CD14-positive monocyte (primary cell): ENCODE measurements around the gene POLR2J2. TPM values are rescaled to one million over a fixed set of nuclear protein-coding genes. Genes with fewer than 3 reads are reported as not detected.
"Not testable (repeated sequence)": the region's sequence is repeated elsewhere in the genome, so short reads cannot be mapped to it uniquely, and the experiment has no call there.

Experiments
- DNase-seq, 3 donors: peaks; one replicate each; pipeline ENCODE4 v3.0.0-alpha.2; 2011 to 2022
- H2AFZ ChIP-seq: 2 replicates; pipeline ENCODE4 v1.6.0; 2012; ENCODE audit warnings: mild to moderate bottlenecking, low read depth, low read length, inconsistent platforms; ENCODE audit not compliant: insufficient read depth, poor library complexity, severe bottlenecking
- H3K27ac ChIP-seq, 2 donors: 1 replicate in 1 of 2; 2 replicates in 1 of 2; pipeline ENCODE4 v1.5.1; 2012 to 2013; ENCODE audit warnings: low read length in 2 of 2, control low read depth in 1 of 2, inconsistent platforms in 1 of 2, low read depth in 1 of 2, mild to moderate bottlenecking in 1 of 2
- H3K27me3 ChIP-seq, 2 donors: one replicate each; pipeline versions ENCODE4 v1.6.0 to v1.6.1; 2011 to 2013; ENCODE audit warnings: low read length in 2 of 2; ENCODE audit not compliant: control insufficient read depth in 2 of 2, insufficient read depth in 2 of 2
- H3K36me3 ChIP-seq, 2 donors: replicated peaks in 1 of 2; 1 replicate in 1 of 2; 2 replicates in 1 of 2; pipeline versions ENCODE4 v1.5.1 to v1.6.1; 2012 to 2013; ENCODE audit warnings: low read length in 2 of 2, control low read depth in 1 of 2, inconsistent platforms in 1 of 2, mild to moderate bottlenecking in 1 of 2; ENCODE audit not compliant: insufficient read depth in 2 of 2, control insufficient read depth in 1 of 2
- H3K4me1 ChIP-seq, 2 donors: 1 replicate in 1 of 2; 2 replicates in 1 of 2; pipeline versions ENCODE4 v1.5.1 to v1.6.1; 2012 to 2013; ENCODE audit warnings: low read length in 2 of 2, control low read depth in 1 of 2, inconsistent platforms in 1 of 2, mild to moderate bottlenecking in 1 of 2, moderate library complexity in 1 of 2; ENCODE audit not compliant: insufficient read depth in 2 of 2, control insufficient read depth in 1 of 2
- H3K4me2 ChIP-seq: replicated peaks from 2 replicates; pipeline ENCODE3; 2012; ENCODE audit warnings: low read length, moderate library complexity, mild to moderate bottlenecking; ENCODE audit not compliant: poor library complexity, severe bottlenecking; ENCODE audit errors: extremely low read depth
- H3K4me3 ChIP-seq, 3 experiments: fragments of 200-600 bp in 1 of 3; sonication (generic) in 1 of 3; replicated peaks in 1 of 3; 1 replicate in 2 of 3; 2 replicates in 1 of 3; pipeline ENCODE4 v1.5.1; 2011 to 2013; ENCODE audit warnings: low read length in 3 of 3, mild to moderate bottlenecking in 3 of 3, control low read depth in 2 of 3, low read depth in 2 of 3, inconsistent platforms in 1 of 3, moderate library complexity in 1 of 3
- H3K79me2 ChIP-seq: 2 replicates; pipeline ENCODE4 v1.6.0; 2012; ENCODE audit warnings: mild to moderate bottlenecking, control low read depth, inconsistent platforms, low read length, moderate library complexity; ENCODE audit not compliant: insufficient read depth
- H3K9ac ChIP-seq: 2 replicates; pipeline ENCODE4 v1.6.0; 2017; ENCODE audit warnings: low read length, mild to moderate bottlenecking; ENCODE audit not compliant: insufficient read depth, poor library complexity, severe bottlenecking
- H3K9me3 ChIP-seq, 2 donors: replicated peaks in 1 of 2; 1 replicate in 1 of 2; 2 replicates in 1 of 2; pipeline versions ENCODE4 v1.5.1 to v1.6.1; 2012 to 2013; ENCODE audit warnings: low read length in 2 of 2, control low read depth in 1 of 2; ENCODE audit not compliant: control insufficient read depth in 1 of 2, insufficient read depth in 1 of 2
- H4K20me1 ChIP-seq: 2 replicates; pipeline ENCODE4 v1.6.0; 2012; ENCODE audit warnings: mild to moderate bottlenecking, low read length, control low read depth, moderate library complexity; ENCODE audit not compliant: insufficient read depth
- H3K27ac Mint-ChIP-seq, 7 donors: one replicate each; pipeline ENCODE4 v1.8.0; 2020; ENCODE audit warnings: mild to moderate bottlenecking in 7 of 7, mixed read lengths in 7 of 7, moderate library complexity in 6 of 7, inconsistent platforms in 2 of 7
- H3K27me3 Mint-ChIP-seq, 3 donors: one replicate each; pipeline ENCODE4 v1.8.0; 2021 to 2022; ENCODE audit warnings: low read depth in 3 of 3, mild to moderate bottlenecking in 3 of 3, mixed read lengths in 3 of 3, moderate library complexity in 3 of 3, inconsistent platforms in 1 of 3
- H3K36me3 Mint-ChIP-seq, 2 donors: one replicate each; pipeline ENCODE4 v1.8.0; 2020; ENCODE audit warnings: mixed read lengths in 2 of 2, inconsistent platforms in 1 of 2, mild to moderate bottlenecking in 1 of 2
- H3K4me1 Mint-ChIP-seq: one replicate; pipeline ENCODE4 v1.8.0; 2020; ENCODE audit warnings: mild to moderate bottlenecking, mixed read lengths
- H3K4me3 Mint-ChIP-seq, 2 donors: one replicate each; pipeline ENCODE4 v1.8.0; 2020; ENCODE audit warnings: mild to moderate bottlenecking in 2 of 2, mixed read lengths in 2 of 2, moderate library complexity in 1 of 2
- H3K9me3 Mint-ChIP-seq, 7 donors: one replicate each; pipeline ENCODE4 v1.8.0; 2020 to 2022; ENCODE audit warnings: mixed read lengths in 7 of 7, mild to moderate bottlenecking in 6 of 7, moderate library complexity in 6 of 7, inconsistent platforms in 2 of 7
- WGBS: methylation state at CpG from one replicate; pipeline ENCODE4 v1.1.5; 2013; ENCODE audit warnings: missing lambda C conversion rate; ENCODE audit not compliant: insufficient coverage; 5-methylcytosine and 5-hydroxymethylcytosine counted together
- intact Hi-C, 2 donors: fragments of 100-400 bp; cut with micrococcal nuclease; formaldehyde crosslinking; loops; one replicate each; pipeline versions ENCODE4 v1.15.0 to v1.15.1; 2023
- polyA plus RNA-seq, 3 donors: library from polyadenylated mRNA; depleted of rRNA in 1 of 3; unstranded in 2 of 3; stranded (reverse) in 1 of 3; fragments of 300-500 nt in 2 of 3; fragments of >200 nt in 1 of 3; fragmentation: Illumina TruSeq in 2 of 3; gene quantifications; 1 replicate in 2 of 3; 2 replicates in 1 of 3; pipeline ENCODE4 v1.2.3, GENCODE V29; 2012 to 2021
- small RNA-seq: library from RNA; depleted of rRNA; stranded (forward); fragments of <200 nt; gene quantifications from one replicate; pipeline ENCODE3, GENCODE V24; 2012; ENCODE audit warnings: low read depth; ENCODE audit not compliant: insufficient read length

The POLR2J2 gene
- polyA plus RNA-seq, 3 donors, result 1.1 to 5.5 (median 1.2) TPM

- H3K27me3 ChIP-seq, intact Hi-C loops, H3K36me3 Mint-ChIP-seq, H2AFZ ChIP-seq, H3K4me3 Mint-ChIP-seq, H3K4me3 ChIP-seq, H4K20me1 ChIP-seq, H3K4me1 ChIP-seq, H3K27me3 Mint-ChIP-seq, H3K79me2 ChIP-seq, H3K9me3 ChIP-seq, H3K9me3 Mint-ChIP-seq, H3K4me2 ChIP-seq, H3K4me1 Mint-ChIP-seq, H3K27ac ChIP-seq, H3K9ac ChIP-seq, H3K27ac Mint-ChIP-seq, H3K36me3 ChIP-seq: not testable (repeated sequence)
- WGBS, result no CpG with 5 or more reads among the region's 8 CpGs
- peak in 1 of 3 donors; percentile 0 for DNase-seq
Measured at GRCh38 chr7:102618122-102618521, 53.3 kb downstream of the POLR2J2 start.

GRCh38 chr7:102616507-102617125 lies 54.8 kb downstream of the POLR2J2 start, which contains the start of gene RASA4:
Gene RASA4 (minus strand): TSS chr7:102616756. CDS start chr7:102616689, 67 bp downstream.
- not testable (repeated sequence) for H3K9me3 Mint-ChIP-seq

More at GRCh38 chr7:102616507-102617125, 54.8 kb downstream of the POLR2J2 start, which contains the start of gene RASA4:
- H3K36me3 Mint-ChIP-seq, H2AFZ ChIP-seq, H3K9ac ChIP-seq, H3K27me3 ChIP-seq, H3K27ac ChIP-seq, H3K36me3 ChIP-seq, H3K9me3 ChIP-seq, H3K27ac Mint-ChIP-seq, H3K4me2 ChIP-seq, H3K4me3 Mint-ChIP-seq, H3K27me3 Mint-ChIP-seq, intact Hi-C loops, H4K20me1 ChIP-seq, H3K79me2 ChIP-seq, H3K4me1 Mint-ChIP-seq: not testable (repeated sequence)
- WGBS, result 0% methylated on average over 5 of the region's 62 CpGs
- DNase-seq, result peak in 1 of 3 donors; percentile 16
- H3K4me1 ChIP-seq, result peaks cover 9 to 11% of the 10 kb centered on the region in 2 donors
- H3K4me3 ChIP-seq, result peak within 1 kb of the TSS in 2 of 3 experiments; percentile 30 to 34

Small RNA genes lying within 50 kb of the gene (small RNA-seq; reads per million reads assigned to genes)
- not detected for gene AC105052.3
- not detected for gene UPK3BL1

Other genes with a start within 250 kb of the POLR2J2 start
- gene ORAI2, start 238.1 kb downstream of the POLR2J2 start, polyA plus RNA-seq, result 10 to 100 TPM; 27.5 to 50.0 (median 38.2) TPM
- 10 to 100 TPM in 1 of 3 donors, 1 to 10 TPM in 2; 2.9 to 11.8 (median 9.7) TPM for gene ALKBH4, start 206.8 kb downstream of the POLR2J2 start, polyA plus RNA-seq
- gene LRWD1, start 206.7 kb downstream of the POLR2J2 start, polyA plus RNA-seq, result 10 to 100 TPM in 1 of 3 donors, 1 to 10 TPM in 2; 5.4 to 10.7 (median 6.1) TPM
- 100 to 1,000 TPM in 1 of 3 donors, 10 to 100 TPM in 2; 65.7 to 104 (median 85.0) TPM for gene POLR2J, start 192.7 kb downstream of the POLR2J2 start, polyA plus RNA-seq
- 10 to 100 TPM in 2 of 3 donors, 1 to 10 TPM in 1; 6.3 to 24.1 (median 20.1) TPM for gene RASA4B, start 153.9 kb downstream of the POLR2J2 start, polyA plus RNA-seq
- gene UPK3BL2, start 128.0 kb downstream of the POLR2J2 start, polyA plus RNA-seq, result 10 to 100 TPM in 1 of 3 donors, under 1 TPM in 2; 0.30 to 94.8 (median 0.39) TPM
- not detected for gene SPDYE2, start 120.4 kb downstream of the POLR2J2 start, polyA plus RNA-seq
- 100 to 1,000 TPM in 1 of 3 donors, 10 to 100 TPM in 2; 24.4 to 133 (median 24.9) TPM for gene POLR2J3, start 99.1 kb downstream of the POLR2J2 start, polyA plus RNA-seq
- gene RASA4, start 54.9 kb downstream of the POLR2J2 start, polyA plus RNA-seq, result 10 to 100 TPM; 13.9 to 64.5 (median 18.6) TPM
- gene UPK3BL1, start 28.9 kb downstream of the POLR2J2 start, polyA plus RNA-seq, result 100 to 1,000 TPM in 1 of 3 donors, 10 to 100 TPM in 2; 19.6 to 101 (median 21.6) TPM
- gene SPDYE2B, start 21.3 kb downstream of the POLR2J2 start, polyA plus RNA-seq, result not detected
- gene FAM185A, start 77.3 kb upstream of the POLR2J2 start, polyA plus RNA-seq, result 1 to 10 TPM; 2.5 to 6.8 (median 4.8) TPM
- gene LRRC17, start 241.3 kb upstream of the POLR2J2 start, polyA plus RNA-seq, result under 1 TPM in 1 of 3 donors, not detected in 2; 0.04 TPM